Esophagus mucosa (tissue), 1 donor: ENCODE measurements around the gene PLSCR5. TPM values are rescaled to one million over a fixed set of nuclear protein-coding genes. Genes with fewer than 3 reads are reported as not detected.

Experiments used
- ATAC-seq: fragments of 200-7000 bp; cut with Tn5 transposase; one replicate; pipeline ENCODE4 v1.9.1; 2020
- total RNA-seq: library from RNA; stranded (reverse); gene quantifications from one replicate; pipeline ENCODE4 v1.2.4, GENCODE V29; 2023
- donor health status: DM: yes; HTN: yes; CAD: no.

The PLSCR5 gene
- total RNA-seq, 1 donor from 2014 or later: not detected

DNA sequence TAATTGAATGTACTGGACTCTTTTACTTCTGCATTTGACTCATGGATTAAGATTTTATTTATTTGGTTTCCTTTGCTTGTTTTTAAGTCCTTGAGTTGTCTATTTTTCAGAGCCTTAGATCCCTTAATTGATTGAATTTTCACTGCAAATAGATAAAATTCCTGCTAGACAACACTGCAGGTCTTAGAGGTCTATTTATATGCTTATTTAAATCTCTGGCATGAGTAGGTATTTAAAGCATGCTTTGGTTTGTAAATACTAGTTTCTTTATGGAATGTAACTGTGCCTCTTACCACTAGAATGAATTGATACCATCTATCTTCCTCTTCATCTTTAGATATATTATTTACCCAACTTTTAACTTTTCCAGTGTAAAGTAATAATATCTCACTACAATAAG, 20.0 kb downstream of the PLSCR5 start:
- no peak for ATAC-seq

DNA sequence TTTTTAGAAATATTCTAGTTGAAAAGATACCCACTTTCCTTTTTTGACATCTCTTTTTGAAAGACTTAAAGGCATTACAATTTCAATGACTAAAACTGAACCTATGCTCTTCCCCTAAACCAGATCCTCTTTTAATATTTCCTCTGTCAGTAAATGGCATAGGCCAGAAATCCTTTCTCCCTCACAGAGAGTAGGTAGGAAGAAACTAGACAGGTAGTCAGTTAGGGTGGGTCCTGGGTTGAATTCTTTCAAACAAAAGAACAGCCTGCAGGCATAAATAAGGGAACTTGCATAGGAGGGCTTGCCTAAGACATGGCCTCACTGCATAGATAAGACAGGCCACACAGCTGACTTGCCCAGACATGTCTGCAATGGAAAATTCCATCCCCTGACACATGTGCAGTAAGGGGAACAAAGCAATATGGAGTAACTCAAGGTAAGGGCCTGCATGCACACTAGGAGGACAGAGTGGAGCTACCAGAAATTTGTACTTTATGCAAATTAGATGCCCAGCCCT, 23.1 kb downstream of the PLSCR5 start:
- peak; percentile 25 for ATAC-seq

DNA sequence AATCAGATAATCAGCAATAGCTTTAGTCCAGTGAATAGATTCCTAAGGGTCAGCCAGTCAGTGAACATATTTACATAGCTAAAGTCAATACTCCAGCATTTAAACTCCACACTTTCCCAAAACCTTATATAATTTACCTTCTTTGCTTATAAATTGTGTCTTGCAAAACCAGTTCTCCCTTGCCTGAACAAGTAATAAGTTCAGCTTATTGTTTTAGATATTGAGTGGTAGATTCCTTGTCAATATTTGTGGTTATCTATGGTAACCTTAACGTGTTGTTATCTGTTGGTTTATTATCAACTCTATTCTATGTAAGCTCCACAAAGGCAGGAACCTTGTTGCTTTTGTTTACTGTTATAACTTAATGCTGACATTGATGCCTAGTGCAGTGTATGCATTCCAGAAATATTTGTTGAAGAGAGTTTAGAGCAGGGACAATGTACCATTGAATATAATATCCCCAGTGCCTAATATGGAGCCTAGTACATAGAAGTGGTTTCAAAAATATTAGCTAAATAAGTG, 24.0 kb downstream of the PLSCR5 start:
- ATAC-seq: no peak

DNA sequence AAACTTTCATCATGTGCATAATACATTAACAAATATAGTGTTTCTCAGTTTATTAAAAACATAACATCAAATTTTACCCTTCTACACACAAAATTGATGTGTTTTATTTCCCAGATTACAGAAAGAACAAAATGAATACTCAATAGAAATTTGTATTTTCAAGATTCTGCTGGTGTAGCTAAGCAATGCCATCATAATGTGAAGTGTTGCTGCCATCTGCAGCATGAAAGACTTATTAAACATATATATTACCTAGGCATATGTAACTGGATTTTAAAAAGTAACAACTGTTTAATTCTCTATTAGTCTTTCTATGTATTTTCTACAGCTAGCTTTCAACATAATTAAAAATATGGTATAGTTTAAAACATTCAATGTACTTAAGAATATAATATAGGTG, 27.5 kb downstream of the PLSCR5 start:
- ATAC-seq: no peak

DNA sequence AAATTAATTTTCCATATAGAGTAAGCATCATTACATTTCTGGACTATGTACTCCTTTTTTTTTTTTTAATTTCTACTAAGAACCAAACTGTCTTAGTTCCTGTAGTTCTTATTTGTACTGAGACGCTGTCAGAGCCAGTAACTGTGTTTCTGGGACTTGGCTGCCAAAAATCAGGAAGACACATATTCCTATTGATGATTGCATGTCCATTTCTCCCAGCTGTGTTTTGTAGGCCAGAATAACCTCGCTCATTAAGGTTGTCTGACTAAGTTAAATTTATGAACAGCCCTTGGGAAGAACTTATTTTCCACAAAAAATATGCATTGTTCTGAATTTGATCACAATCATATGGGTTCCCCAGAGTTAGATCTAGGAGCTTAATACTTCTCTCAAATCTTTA, 29.5 kb downstream of the PLSCR5 start:
- ATAC-seq: no peak

DNA sequence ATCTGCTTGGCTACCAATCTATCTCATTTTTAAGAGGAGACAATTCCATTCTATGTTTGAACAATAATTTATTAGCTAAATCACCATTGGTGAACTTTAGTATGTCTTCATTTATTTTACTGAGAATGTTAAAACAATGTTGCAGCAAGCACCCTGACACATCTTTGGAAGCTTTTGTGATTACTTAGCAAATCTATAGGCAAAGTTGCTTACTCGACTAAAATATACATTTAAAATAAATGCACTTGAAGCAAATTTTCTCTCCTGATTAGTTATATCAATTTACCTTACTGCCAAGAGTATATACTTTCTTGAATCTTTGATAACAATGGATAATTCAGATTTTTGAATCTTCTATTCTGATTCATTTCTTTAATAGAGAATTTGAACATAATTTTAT, 31.0 kb downstream of the PLSCR5 start:
- ATAC-seq: no peak

DNA sequence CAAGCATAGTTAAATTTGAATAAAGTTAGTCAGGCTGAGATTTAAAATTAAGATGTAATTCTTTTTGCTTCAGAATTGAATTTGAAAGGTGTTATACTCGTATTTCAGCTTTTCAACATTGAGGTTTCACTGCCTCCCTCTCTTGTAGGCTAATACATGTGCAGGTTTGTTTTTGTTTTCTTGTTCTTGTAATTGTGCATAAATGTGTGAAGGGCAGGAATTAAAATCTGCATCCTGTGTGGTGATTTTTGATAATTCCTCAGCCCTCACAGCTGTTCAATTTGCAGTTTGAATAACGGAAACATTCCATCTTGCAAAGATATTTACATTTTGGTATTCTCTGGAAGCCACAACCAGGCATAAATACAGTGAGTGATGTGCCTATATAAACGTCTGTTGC, 35.8 kb downstream of the PLSCR5 start:
- ATAC-seq: no peak

DNA sequence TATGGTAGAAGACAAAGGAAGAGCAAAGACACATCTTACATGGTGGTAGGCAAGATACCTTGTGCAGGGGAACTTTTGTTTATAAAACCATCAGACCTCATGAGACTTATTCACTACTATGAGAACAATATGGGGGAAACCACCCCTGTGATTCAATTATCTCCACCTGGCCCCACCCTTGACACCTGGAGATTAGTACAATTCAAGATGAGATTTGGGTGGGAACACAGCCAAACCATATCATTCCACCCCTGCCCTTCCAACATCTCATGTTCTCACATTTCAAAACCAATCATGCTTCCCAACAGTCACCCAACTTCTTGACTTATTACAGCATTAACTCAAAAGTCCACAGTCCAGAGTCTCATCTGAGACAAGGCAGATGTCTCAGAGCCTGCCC, 39.0 kb downstream of the PLSCR5 start:
- no peak for ATAC-seq

DNA sequence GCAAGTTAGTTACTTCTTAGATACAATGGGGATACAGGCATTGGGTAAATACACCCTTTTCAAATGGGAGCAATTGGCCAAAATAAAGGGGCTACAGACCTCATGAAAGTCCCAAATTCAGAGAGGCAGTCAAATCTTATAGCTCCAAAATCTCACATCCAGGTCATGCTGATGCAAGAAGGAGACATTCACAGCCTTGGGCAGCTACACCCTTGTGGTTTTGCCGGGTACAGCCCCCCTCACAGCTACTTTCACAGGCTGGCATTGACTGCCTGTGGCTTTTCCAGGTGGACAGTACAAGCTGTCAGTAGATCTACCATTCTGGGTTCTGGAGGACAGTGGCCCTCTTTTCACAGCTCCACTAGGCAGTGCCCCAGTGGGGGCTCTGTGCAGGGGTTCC, 43.3 kb downstream of the PLSCR5 start:
- no peak for ATAC-seq

DNA sequence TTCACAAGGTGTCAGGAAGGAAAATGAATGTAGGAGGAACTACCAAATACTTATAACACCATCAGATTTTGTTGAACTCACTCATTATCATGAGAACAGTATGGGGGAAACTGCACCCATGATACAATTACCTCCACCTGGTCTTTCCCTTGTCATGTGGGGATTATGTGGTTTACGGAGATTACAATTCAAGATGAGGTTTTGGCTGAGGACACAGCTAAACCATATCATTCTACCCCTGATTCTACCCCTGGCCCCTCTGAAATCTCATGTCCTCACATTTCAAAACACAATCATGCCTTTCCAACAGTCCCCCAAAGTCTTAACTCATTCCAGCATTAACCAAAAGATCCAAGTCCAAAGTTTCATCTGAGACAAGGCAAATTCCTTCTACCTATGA, 43.7 kb downstream of the PLSCR5 start:
- no peak for ATAC-seq

DNA sequence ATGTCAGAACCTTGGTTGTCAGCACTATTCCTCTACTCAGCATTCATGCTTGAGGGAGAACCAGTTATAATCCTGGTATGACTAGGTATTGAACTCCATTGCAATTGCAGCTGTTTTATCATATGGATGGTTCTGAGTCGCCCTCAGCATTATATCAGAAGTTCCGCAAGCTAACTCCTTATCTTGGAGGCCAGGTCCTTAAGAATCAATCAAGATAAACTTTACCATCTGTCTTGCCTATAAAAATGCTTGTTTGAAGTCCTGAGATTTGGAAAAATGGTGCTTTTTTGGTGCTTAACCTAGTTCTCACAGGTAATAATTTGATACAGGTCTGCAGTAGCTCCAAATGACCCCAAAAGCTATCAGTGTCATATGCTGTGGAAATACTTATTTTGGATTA, 44.5 kb downstream of the PLSCR5 start:
- no peak for ATAC-seq

DNA sequence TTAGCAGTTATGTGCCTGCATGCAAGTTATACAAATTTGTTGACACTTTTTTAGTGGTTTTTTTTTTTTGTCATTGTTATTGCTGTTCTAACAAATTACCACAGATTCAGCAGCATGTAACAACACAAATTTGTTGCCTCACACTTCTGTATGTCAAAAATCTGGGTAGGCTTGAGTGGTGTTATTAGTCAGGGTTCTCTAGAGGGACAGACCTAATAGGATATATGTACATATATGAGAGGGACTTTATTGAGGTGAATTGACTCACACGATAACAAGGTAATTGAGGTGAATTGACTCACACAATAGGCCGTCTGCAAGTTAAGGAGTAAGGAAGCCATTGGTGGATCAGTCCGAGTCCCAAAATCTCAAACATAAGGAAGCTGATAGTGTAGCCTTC, 45.8 kb downstream of the PLSCR5 start:
- ATAC-seq: no peak

DNA sequence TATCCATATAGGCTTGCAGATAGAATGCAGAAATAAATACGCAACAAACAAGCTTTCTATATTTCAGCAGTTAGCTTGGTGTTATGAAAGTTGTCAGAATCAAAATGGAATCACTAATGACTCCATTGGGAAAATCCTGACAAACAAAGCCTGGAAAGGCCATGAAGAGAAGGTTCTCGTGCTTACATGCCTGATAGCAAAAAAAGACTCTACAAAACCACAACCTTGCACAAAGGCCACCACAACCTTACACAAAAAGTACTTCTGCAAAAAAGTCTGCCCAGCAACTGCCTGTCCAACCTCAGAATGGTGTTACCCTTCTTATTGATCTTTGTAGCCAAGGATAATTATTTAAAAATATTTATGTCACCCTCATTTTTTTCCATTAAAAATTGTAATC, 46.4 kb downstream of the PLSCR5 start:
- no peak for ATAC-seq

DNA sequence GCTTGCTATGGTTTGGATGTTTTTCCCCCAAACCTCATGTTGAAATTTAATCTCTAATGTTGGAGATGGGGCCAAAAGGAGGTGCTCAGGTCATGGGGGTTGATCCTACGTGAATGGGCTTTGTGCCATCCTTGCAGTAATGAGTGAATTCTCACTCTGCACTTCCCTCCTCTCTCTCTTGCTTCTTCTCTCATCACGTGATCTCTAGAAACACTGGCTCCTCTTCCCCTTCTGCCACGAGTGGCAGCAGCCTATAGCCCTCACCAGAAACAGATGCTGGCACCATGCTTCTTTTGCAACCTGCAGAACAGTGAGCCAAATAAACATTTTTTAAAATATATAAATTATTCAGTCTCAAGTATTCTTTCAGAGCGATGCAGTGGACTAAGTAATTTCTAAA, 47.4 kb downstream of the PLSCR5 start:
- no peak for ATAC-seq

DNA sequence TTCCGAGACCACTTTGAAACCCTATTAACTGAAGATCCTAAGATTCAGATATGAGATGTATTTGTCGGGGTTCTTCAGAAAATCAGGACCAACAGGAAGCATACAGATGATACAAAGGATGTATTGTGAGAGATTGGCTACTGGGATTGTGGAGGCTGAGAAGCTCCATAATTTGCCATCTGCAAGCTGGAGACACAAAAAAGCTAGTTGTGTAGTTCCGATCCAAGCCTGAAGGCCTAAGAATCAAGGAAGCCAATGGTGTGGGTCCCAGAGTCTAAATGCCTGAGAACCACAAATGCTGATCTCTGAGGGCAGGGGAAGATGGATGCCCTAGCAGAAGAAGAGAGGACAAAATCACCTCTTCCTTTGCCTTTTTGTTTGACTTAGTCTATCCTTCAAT, 49.8 kb downstream of the PLSCR5 start:
- no peak for ATAC-seq

DNA sequence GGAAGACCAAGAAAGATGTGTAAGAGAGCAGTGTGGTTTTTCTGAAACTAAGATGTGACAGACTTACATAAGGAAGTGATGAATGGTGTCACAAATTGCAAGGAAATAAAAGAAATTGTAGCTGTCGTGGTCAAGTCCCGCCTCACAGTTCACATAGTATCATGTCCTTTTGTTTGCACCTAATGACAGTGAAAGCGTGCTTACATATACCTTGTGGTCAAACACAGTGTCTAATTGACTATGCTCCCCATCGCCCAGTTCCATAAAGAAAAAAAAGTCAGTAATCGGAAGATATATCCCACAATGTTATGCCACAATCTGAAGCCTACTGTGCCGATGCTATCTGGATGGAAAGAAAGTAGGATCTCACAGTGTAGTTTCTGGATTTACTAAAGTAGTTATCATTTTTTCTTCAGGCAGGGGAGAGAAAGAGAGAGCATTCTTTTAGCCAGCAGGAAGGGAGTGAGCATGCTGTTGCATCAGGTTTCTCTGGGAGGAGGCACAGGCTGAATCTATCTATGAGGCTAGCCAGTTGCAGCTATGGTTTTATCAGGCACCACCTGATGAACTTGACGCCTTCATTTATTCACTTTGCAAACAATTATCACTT, 50.9 kb downstream of the PLSCR5 start:
- no peak for ATAC-seq

DNA sequence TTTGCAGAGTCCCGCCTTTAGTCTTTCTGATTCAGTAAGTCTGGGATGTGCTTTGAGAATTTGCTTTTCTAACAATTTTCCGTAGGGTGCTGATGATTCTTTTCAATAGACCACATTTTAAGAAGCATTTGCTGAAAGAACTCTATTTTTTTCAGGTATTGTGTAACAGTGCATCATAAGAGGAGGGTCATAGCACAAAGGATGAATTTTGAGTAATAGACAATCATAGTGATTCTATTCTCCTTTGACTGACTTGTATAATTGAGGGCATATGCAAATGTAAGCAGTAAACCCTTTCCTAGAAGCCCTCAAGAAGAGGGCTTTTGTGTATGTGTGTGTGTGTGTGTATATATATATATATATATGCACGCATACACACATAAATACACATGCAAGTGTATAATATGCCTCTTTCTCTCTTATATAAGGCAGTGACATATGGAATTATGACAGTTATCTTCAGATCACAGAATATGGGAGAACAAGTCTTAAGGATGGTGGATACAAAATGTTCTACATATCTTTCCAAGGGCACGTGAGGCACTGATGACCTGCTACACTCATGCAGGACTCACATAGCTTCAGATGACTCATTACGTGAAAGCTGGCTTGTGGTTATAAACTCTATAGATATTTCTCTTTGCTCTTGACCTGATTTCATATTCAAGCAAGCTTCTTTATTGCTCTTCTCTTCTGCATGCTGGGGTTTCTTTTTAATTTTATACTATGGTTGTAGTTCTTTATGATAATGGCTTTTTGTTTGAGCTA, 54.2 kb downstream of the PLSCR5 start:
- ATAC-seq: peak; percentile 72

DNA sequence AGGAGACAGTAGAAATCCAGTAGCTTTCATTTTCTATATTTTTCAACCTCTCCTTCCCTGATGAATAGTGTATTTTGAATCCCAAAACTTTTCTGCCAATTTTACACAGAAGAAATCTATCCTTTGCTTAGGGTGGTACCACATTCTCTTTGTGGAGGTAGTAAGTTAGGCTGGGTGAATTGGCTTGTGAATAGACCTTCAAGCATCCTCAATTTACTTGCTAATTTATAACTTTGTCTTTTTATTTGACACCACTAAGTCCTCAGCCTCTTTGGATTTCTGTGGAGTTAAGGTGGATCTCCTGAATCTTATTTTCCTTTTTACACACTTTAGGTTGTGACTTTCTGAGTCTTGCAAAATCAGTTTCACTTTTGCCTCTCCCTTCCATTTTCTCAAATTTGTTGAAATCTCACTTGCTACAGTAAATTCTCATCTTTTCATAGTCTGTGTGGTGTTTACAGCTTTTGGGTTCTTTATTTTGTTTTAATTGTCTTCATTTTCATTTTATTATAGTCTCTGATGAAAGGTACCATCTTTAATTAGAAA, 55.0 kb downstream of the PLSCR5 start:
- ATAC-seq: no peak

DNA sequence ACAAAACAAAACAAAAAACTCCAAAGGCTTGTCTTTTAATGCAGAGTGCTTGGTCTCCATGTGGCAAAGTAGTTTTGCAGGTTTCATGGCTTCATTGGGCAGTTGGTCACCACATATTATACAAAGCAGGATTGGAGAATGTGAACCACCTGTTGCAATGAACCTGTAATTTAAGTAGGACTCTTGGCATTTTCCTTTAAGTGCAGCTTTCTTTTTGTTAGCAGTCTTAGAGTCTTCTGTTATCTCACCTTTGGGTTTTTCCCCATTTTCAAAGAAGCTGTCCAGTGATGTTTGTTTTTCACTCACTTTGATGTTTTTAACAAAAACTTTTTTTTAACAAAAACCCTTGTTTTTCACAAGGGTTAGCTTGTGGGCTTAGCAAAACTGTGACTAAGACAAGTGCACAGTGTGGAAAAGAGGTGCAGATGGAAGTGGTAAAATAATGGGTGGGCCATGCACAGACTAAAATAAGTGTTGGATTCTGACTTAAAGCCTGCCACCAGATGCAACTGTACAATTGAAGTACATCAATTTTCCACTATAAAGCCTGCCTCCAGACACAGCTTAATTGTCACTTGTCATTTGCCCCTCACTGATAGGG, 57.8 kb downstream of the PLSCR5 start:
- no peak for ATAC-seq

DNA sequence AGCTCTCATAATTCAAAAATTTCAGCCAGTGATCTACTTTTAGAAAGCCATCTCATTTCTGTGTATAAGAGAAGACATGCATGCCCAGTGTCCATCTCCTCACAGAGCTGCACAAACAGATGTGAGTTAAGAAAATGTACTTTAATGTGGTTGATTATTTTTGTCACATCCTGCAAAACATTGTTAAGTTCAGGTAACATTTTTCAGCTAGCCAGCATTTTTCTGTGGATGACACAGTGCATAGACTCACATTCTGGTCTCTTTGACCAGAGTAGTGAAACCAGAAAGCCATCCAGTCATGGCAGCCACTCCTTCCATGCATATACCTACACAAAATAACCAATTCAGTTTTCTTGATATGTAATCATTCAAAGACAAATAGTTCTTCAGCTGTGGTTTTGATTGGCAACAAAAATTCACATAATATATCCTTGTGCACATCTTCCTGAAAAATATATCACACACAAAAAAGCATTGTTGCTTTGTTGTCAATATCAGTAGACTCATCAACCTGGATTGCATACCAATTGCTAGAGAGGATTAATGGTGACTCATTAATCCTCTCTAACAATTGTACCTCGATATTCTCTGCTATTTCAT, 58.7 kb downstream of the PLSCR5 start:
- no peak for ATAC-seq

DNA sequence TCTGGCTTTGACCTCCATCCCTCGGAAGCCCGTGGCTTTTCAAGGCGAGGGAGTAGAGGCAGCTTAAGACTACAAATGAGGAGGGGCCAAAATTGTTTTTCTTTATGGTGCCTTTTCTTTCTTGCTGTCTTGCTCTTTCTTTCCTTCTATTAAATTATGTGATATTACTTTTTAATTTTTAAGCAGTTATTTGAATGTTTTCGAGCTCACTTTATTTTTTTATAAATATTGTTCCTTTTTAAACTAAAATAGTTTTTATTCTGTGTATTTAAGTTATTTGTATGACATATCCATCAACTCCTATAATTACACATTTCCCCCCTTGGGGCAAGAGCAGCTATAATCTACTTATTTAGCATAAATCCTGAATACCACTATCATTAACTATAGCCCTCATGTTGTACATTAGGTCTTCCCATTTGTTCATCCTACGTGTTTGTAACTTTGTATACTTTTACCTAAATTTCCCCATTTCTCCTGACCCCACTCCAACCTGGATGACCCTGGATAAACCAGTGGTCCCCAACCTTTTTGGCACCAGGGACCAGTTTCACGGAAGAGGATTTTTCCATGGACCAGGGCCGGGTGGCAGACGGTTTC, 60.1 kb downstream of the PLSCR5 start:
- ATAC-seq: no peak
